Inflammatory macrophage treated with lipopolysaccharide for 4 hours (primary cell): Measurements from ENCODE around the gene AMOTL1.
"Not testable (repeated sequence)": the region's sequence is repeated elsewhere in the genome, so short reads cannot be mapped to it uniquely, and the experiment has no call there.

ENCODE experiments used
- DNase-seq: peaks from one replicate; pipeline ENCODE4 v3.0.0-alpha.2; 2020

Gene AMOTL1

GRCh38 chr11:94888204-94888603 is 120.0 kb downstream of the AMOTL1 start:
- DNase-seq = no peak

- no peak for DNase-seq
These were observed 127.3 kb downstream of the AMOTL1 start for GRCh38 chr11:94895451-94895850.

- DNase-seq = peak; percentile 13
These were observed 127.8 kb downstream of the AMOTL1 start for GRCh38 chr11:94895971-94896370.

- peak; percentile 44 for DNase-seq
These were observed 129.2 kb downstream of the AMOTL1 start for GRCh38 chr11:94897330-94897768.

GRCh38 chr11:94907226-94907625 is 139.1 kb downstream of the AMOTL1 start:
- DNase-seq = no peak

GRCh38 chr11:94909371-94909820 is 141.2 kb downstream of the AMOTL1 start:
- no peak for DNase-seq

GRCh38 chr11:94910270-94910669 is 142.1 kb downstream of the AMOTL1 start:
- no peak for DNase-seq

GRCh38 chr11:94910779-94911178 is 142.6 kb downstream of the AMOTL1 start:
- no peak for DNase-seq

GRCh38 chr11:94912806-94913205 is 144.7 kb downstream of the AMOTL1 start:
- DNase-seq = no peak

- not testable (repeated sequence) for DNase-seq
These were observed 145.7 kb downstream of the AMOTL1 start for GRCh38 chr11:94913718-94914394.

- no peak for DNase-seq
These were observed 152.2 kb downstream of the AMOTL1 start for GRCh38 chr11:94920311-94920710.

- peak; percentile 70 for DNase-seq
These were observed 154.3 kb downstream of the AMOTL1 start for GRCh38 chr11:94922321-94923003.

- DNase-seq = no peak
These were observed 154.8 kb downstream of the AMOTL1 start for GRCh38 chr11:94923004-94923334.

- DNase-seq = no peak
These were observed 156.0 kb downstream of the AMOTL1 start for GRCh38 chr11:94924171-94924572.

GRCh38 chr11:94924612-94925011 is 156.5 kb downstream of the AMOTL1 start:
- DNase-seq = no peak

- no peak for DNase-seq
These were observed 157.5 kb downstream of the AMOTL1 start for GRCh38 chr11:94925422-94926270.

GRCh38 chr11:94926271-94926625 is 158.1 kb downstream of the AMOTL1 start:
- DNase-seq = no peak
